ENCODE results near the gene MGAT1. TPM values are rescaled to one million over a fixed set of nuclear protein-coding genes. Genes with fewer than 3 reads are reported as not detected.
"Not testable (repeated sequence)": the region's sequence is repeated elsewhere in the genome, so short reads cannot be mapped to it uniquely, and the experiment has no call there.

MGAT1 gene
- total RNA-seq, 1 experiment from 2014 or later = 49.9 TPM

DNA sequence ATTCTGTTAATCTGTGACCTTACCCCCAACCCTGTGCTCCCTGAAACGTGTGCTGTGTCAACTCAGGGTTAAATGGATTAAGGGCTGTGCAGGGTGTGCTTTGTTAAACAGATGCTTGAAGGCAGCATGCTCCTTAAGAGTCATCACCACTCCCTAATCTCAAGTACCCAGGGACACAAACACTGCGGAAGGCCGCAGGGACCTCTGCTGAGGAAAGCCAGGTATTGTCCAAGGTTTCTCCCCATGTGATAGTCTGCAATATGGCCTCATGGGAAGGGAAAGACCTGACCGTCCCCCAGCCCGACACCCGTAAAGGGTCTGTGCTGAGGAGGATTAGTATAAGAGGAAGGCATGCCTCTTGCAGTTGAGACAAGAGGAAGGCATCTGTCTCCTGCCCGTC is 24.8 kb upstream of the MGAT1 start:
- CTCF ChIA-PET; H3K4me3 ChIP-seq (ENCODE audit: low read depth, low read length, poor library complexity, severe bottlenecking); DNase-seq (ENCODE audit: low spot score); H3K27ac ChIP-seq (ENCODE audit: low read depth, low read length, poor library complexity, severe bottlenecking); intact Hi-C loops (cut with micrococcal nuclease; ENCODE audit: unreplicated experiment); H3K4me1 ChIP-seq (ENCODE audit: insufficient read depth, low read length, poor library complexity, severe bottlenecking); BruUV-seq (replicated peaks); H3K36me3 ChIP-seq (ENCODE audit: insufficient read depth, low read length, poor library complexity, severe bottlenecking); H3K27me3 ChIP-seq (replicated peaks; ENCODE audit: insufficient read depth, low read depth, low read length, poor library complexity); POLR2A ChIA-PET (ENCODE audit: low non-redundant PET): not testable (repeated sequence)
- peaks cover 13% of the 10 kb centered on the region for H3K9me3 ChIP-seq (ENCODE audit: low read depth, low read length, poor library complexity, severe bottlenecking)

DNA sequence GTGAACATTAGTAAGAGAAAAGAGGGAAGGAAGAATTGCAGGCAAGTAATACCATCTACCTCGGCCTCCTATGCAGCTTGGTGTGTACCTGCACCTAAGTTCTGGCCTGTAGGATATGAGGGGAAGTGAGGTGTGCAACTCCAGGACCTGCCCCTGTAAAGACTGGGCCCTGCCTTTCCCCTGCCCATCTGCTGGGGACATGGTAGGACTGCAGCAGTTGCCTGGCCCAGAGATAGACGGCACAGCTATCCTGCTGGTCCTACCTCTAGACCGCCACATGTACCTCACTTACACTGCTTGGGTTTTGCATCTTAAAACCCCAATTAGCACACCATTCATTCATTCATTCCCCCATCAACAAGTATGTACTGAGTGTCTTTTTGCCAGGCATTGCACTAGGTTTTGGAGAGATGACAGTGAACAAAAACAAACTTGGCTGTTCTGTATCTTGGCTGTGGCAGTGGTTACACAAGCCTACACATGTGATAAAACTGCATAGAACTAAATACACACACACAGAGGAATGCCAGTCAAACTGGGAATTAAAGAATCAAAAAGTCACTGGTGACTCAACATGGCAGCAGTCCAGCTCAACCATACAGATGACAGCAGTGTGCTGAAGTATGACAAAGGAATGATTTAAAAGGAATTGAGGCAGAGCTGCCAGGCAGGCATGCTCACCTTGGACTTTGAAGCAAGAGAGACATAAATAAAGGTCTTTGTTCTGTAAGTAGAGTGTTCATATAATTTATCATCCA is 23.3 kb upstream of the MGAT1 start:
- H3K36me3 ChIP-seq (ENCODE audit: insufficient read depth, low read length, poor library complexity, severe bottlenecking) = peaks cover 9% of the 10 kb centered on the region
- no peak overlapping the region for H3K4me3 ChIP-seq (ENCODE audit: low read depth, low read length, poor library complexity, severe bottlenecking)
- H3K27ac ChIP-seq (ENCODE audit: low read depth, low read length, poor library complexity, severe bottlenecking) = no peak overlapping the region
- peaks cover 13% of the 10 kb centered on the region for H3K9me3 ChIP-seq (ENCODE audit: low read depth, low read length, poor library complexity, severe bottlenecking)
- no TSS peak for BruUV-seq (replicated peaks)
- TF ChIP-seq EZH2 (IDR thresholded peaks at IDR 0.05; ENCODE audit: borderline replicate concordance, low read depth, low read length, poor library complexity, severe bottlenecking) = no peak
- TF ChIP-seq, protein P1, sequence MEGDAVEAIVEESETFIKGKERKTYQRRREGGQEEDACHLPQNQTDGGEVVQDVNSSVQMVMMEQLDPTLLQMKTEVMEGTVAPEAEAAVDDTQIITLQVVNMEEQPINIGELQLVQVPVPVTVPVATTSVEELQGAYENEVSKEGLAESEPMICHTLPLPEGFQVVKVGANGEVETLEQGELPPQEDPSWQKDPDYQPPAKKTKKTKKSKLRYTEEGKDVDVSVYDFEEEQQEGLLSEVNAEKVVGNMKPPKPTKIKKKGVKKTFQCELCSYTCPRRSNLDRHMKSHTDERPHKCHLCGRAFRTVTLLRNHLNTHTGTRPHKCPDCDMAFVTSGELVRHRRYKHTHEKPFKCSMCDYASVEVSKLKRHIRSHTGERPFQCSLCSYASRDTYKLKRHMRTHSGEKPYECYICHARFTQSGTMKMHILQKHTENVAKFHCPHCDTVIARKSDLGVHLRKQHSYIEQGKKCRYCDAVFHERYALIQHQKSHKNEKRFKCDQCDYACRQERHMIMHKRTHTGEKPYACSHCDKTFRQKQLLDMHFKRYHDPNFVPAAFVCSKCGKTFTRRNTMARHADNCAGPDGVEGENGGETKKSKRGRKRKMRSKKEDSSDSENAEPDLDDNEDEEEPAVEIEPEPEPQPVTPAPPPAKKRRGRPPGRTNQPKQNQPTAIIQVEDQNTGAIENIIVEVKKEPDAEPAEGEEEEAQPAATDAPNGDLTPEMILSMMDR (conservative IDR thresholded peaks at IDR 0.05; ENCODE audit: low read depth, low read length) = no peak
- intact Hi-C loops (cut with micrococcal nuclease; ENCODE audit: unreplicated experiment) = no loop called here
- peak; percentile 31 for DNase-seq (ENCODE audit: low spot score)
- H3K27me3 ChIP-seq (replicated peaks; ENCODE audit: insufficient read depth, low read depth, low read length, poor library complexity) = no peaks in the 10 kb centered on the region
- POLR2A ChIA-PET (ENCODE audit: low non-redundant PET) = no interaction called here
- H3K4me1 ChIP-seq (ENCODE audit: insufficient read depth, low read length, poor library complexity, severe bottlenecking) = no peaks in the 10 kb centered on the region
- CTCF ChIA-PET = no interaction called here

DNA sequence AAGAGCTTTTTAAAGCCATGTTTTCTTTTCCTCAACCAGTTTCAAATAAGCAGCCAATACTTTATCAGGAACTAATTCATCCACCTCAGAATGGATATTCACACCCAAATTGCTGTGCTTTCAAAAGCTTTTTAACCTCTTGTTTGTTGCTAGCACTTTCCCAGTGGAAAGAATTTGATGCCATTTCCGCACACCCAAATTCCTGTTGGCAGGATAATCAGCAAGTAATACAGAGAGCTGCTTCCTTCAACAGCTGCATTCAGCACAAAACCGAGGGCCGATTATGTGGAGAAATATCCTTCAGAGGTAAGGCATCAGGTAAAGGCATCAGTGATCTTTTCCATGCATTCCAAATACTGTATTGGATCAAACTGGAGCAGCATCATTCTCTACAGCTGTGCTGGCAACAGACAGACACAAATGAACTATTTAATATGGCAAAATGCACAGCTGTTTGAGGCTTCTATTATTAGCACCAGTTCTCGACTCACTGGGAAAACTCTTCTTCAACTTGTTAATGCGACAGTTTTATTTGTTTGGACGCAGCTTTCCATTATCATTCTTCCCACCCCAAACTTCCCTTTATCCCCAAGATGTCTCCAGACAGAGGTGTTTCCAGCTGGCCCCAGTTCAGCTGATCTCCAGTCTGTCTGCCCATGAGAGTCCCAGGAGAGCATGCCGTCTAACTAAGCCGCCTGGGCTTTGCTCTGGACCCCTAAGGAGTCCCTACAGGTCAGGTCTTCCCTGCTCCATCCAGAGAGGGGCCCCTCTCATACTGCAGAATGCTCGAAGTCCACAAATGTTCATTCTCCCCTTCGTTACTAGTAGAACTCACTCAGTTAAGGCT is 22.2 kb upstream of the MGAT1 start:
- intact Hi-C loops (cut with micrococcal nuclease; ENCODE audit: unreplicated experiment) = no loop called here
- Histone ChIP-seq H3K4me3 (ENCODE audit: low read depth, low read length, poor library complexity, severe bottlenecking) (no peak overlapping the region), H3K4me1 (ENCODE audit: insufficient read depth, low read length, poor library complexity, severe bottlenecking) (no peaks in the 10 kb centered on the region), H3K27ac (ENCODE audit: low read depth, low read length, poor library complexity, severe bottlenecking) (no peak overlapping the region), H3K36me3 (ENCODE audit: insufficient read depth, low read length, poor library complexity, severe bottlenecking) (peaks cover 5% of the 10 kb centered on the region), H3K27me3 (replicated peaks; ENCODE audit: insufficient read depth, low read depth, low read length, poor library complexity) (no peaks in the 10 kb centered on the region), H3K9me3 (ENCODE audit: low read depth, low read length, poor library complexity, severe bottlenecking) (peaks cover 7% of the 10 kb centered on the region)
- TF ChIP-seq EZH2 (IDR thresholded peaks at IDR 0.05; ENCODE audit: borderline replicate concordance, low read depth, low read length, poor library complexity, severe bottlenecking) = no peak
- TF ChIP-seq, protein P1 (conservative IDR thresholded peaks at IDR 0.05; ENCODE audit: low read depth, low read length) = no peak
- CTCF ChIA-PET = no interaction called here
- DNase-seq (ENCODE audit: low spot score) = no peak
- BruUV-seq (replicated peaks) = no TSS peak
- POLR2A ChIA-PET (ENCODE audit: low non-redundant PET) = no interaction called here

All from A673 (cell line).